GM19468 (cell line): Measurements from ENCODE around the gene C1orf198.

ENCODE experiments used
- ATAC-seq: cut with Tn5 transposase; IDR thresholded peaks from one replicate; pipeline ENCODE4 v1.9.1; 2021; ENCODE audit warnings: mild to moderate bottlenecking, moderate library complexity, moderate number of reproducible peaks; ENCODE audit not compliant: unreplicated experiment; ENCODE audit errors: extremely low read depth

The C1orf198 gene

GRCh38 chr1:230818901-230819300 is 49.4 kb downstream of the C1orf198 start:
- ATAC-seq = no peak

- no peak for ATAC-seq
Observed at GRCh38 chr1:230818367-230818766, 50.0 kb downstream of the C1orf198 start.

- no peak for ATAC-seq
Observed at GRCh38 chr1:230816018-230816417, 52.3 kb downstream of the C1orf198 start.

- no peak for ATAC-seq
Observed at GRCh38 chr1:230814949-230815692, 53.2 kb downstream of the C1orf198 start.

GRCh38 chr1:230812568-230812967 is 55.8 kb downstream of the C1orf198 start:
- no peak for ATAC-seq

GRCh38 chr1:230809256-230809990 is 58.9 kb downstream of the C1orf198 start:
- ATAC-seq = no peak

GRCh38 chr1:230808281-230808872 is 59.9 kb downstream of the C1orf198 start:
- no peak for ATAC-seq

- ATAC-seq = no peak
Observed at GRCh38 chr1:230807561-230808280, 60.6 kb downstream of the C1orf198 start.

GRCh38 chr1:230807029-230807428 is 61.3 kb downstream of the C1orf198 start:
- ATAC-seq = no peak

GRCh38 chr1:230806552-230806951 is 61.8 kb downstream of the C1orf198 start:
- no peak for ATAC-seq

GRCh38 chr1:230804396-230804795 is 63.9 kb downstream of the C1orf198 start:
- ATAC-seq = no peak

GRCh38 chr1:230800891-230801840 is 67.2 kb downstream of the C1orf198 start:
- ATAC-seq = no peak

GRCh38 chr1:230798491-230798890 is 69.8 kb downstream of the C1orf198 start:
- ATAC-seq = no peak

- no peak for ATAC-seq
Observed at GRCh38 chr1:230797942-230798365, 70.4 kb downstream of the C1orf198 start.

GRCh38 chr1:230797376-230797920 is 70.9 kb downstream of the C1orf198 start:
- ATAC-seq = no peak

GRCh38 chr1:230796626-230797025 is 71.7 kb downstream of the C1orf198 start:
- ATAC-seq = no peak

GRCh38 chr1:230794871-230795605 is 73.3 kb downstream of the C1orf198 start:
- no peak for ATAC-seq

GRCh38 chr1:230794431-230794830 is 73.9 kb downstream of the C1orf198 start:
- no peak for ATAC-seq

GRCh38 chr1:230793463-230793745 is 74.9 kb downstream of the C1orf198 start:
- no peak for ATAC-seq
